Calu3 (cell line): ENCODE measurements around the gene PDE3B. TPM values are rescaled to one million over a fixed set of nuclear protein-coding genes. Genes with fewer than 3 reads are reported as not detected.

Experiments
- BruUV-seq: library from RNA; stranded (reverse); fragments of 400-500 nt; replicated peaks from 2 replicates; lab custom pipeline; 2021; lab: Mats Ljungman, UMichigan
- CTCF ChIA-PET: fragments of 300-600 bp; sonication (Branson Sonifier 250); formaldehyde crosslinking; loops from one replicate; lab custom pipeline; 2022; ENCODE audit warnings: antibody characterized with exemption; lab: Charles Lee
- DNase-seq: peaks from one replicate; pipeline ENCODE4 v3.0.0; 2022
- H3K27ac Mint-ChIP-seq: one replicate; pipeline ENCODE4 v1.8.0; 2022; ENCODE audit warnings: mixed read lengths; ENCODE audit not compliant: unreplicated experiment
- H3K27me3 Mint-ChIP-seq: one replicate; pipeline ENCODE4 v1.8.0; 2022; ENCODE audit warnings: mixed read lengths; ENCODE audit not compliant: unreplicated experiment
- H3K36me3 Mint-ChIP-seq: one replicate; pipeline ENCODE4 v1.8.0; 2022; ENCODE audit warnings: mild to moderate bottlenecking, moderate library complexity, mixed read lengths; ENCODE audit not compliant: insufficient read depth, unreplicated experiment
- H3K4me1 Mint-ChIP-seq: one replicate; pipeline ENCODE4 v1.8.0; 2022; ENCODE audit warnings: mild to moderate bottlenecking, low read depth, mixed read lengths; ENCODE audit not compliant: unreplicated experiment
- H3K4me3 Mint-ChIP-seq: one replicate; pipeline ENCODE4 v1.8.0; 2022; ENCODE audit warnings: mild to moderate bottlenecking, low read depth, moderate library complexity, mixed read lengths; ENCODE audit not compliant: unreplicated experiment
- H3K9me3 Mint-ChIP-seq: one replicate; pipeline ENCODE4 v1.8.0; 2022; ENCODE audit warnings: low read depth, mixed read lengths; ENCODE audit not compliant: unreplicated experiment
- CTCF ChIP-seq: fragments of 200-600 bp; IDR thresholded peaks from one replicate; pipeline ENCODE4 v1.8.0; 2022; ENCODE audit warnings: antibody characterized with exemption; ENCODE audit not compliant: unreplicated experiment
- intact Hi-C: fragments of 100-400 bp; cut with micrococcal nuclease; formaldehyde crosslinking; loops from one replicate; pipeline ENCODE4 v1.10.0; 2022; ENCODE audit not compliant: unreplicated experiment
- total RNA-seq: library from RNA; stranded (reverse); gene quantifications from 2 replicates; pipeline ENCODE4 v1.2.3, GENCODE V29; 2022

PDE3B gene
- total RNA-seq, 1 experiment from 2014 or later, result 4.5 TPM

- intact Hi-C loops, result no loop called here
- Mint-ChIP-seq H3K27me3 (no peaks in the 10 kb centered on the region), H3K4me1 (peaks cover 3% of the 10 kb centered on the region), H3K4me3 (no peak overlapping the region), H3K36me3 (no peaks in the 10 kb centered on the region), H3K27ac (no peak overlapping the region), H3K9me3 (peaks cover 6% of the 10 kb centered on the region)
- no TSS peak for BruUV-seq
- no peak for DNase-seq
- CTCF ChIA-PET, result no interaction called here
- no peak for TF ChIP-seq CTCF
Measured at GRCh38 chr11:14821031-14821430, 177.4 kb downstream of the PDE3B start.

GRCh38 chr11:14826600-14826999 is 183.0 kb downstream of the PDE3B start:
- H3K36me3 Mint-ChIP-seq, result no peaks in the 10 kb centered on the region
- no peaks in the 10 kb centered on the region for H3K27me3 Mint-ChIP-seq
- H3K9me3 Mint-ChIP-seq, result peaks cover 8% of the 10 kb centered on the region
- H3K4me3 Mint-ChIP-seq, result peak overlapping the region; percentile 39
- CTCF ChIA-PET, result interaction anchor here (1.0 kb wide), 1 partner anchor 65 kb away, joined by 3 read pairs; the partner anchor contains the start of gene CYP2R1
- no TSS peak for BruUV-seq
- intact Hi-C loops, result no loop called here
- H3K27ac Mint-ChIP-seq, result no peak overlapping the region
- peaks cover 24% of the 10 kb centered on the region for H3K4me1 Mint-ChIP-seq
- DNase-seq, result no peak
- TF ChIP-seq CTCF, result no peak

GRCh38 chr11:14835496-14836492 is 192.2 kb downstream of the PDE3B start:
- no peak overlapping the region for H3K27ac Mint-ChIP-seq
- H3K27me3 Mint-ChIP-seq, result no peaks in the 10 kb centered on the region
- no peak overlapping the region for H3K4me3 Mint-ChIP-seq
- CTCF ChIA-PET, result no interaction called here
- H3K36me3 Mint-ChIP-seq, result no peaks in the 10 kb centered on the region
- DNase-seq, result no peak
- no peaks in the 10 kb centered on the region for H3K4me1 Mint-ChIP-seq
- BruUV-seq, result no TSS peak
- TF ChIP-seq CTCF, result no peak
- H3K9me3 Mint-ChIP-seq, result peaks cover 4% of the 10 kb centered on the region
- intact Hi-C loops, result no loop called here

GRCh38 chr11:14842002-14842401 is 198.4 kb downstream of the PDE3B start:
- Mint-ChIP-seq H3K4me1 (no peaks in the 10 kb centered on the region), H3K27ac (no peak overlapping the region), H3K4me3 (no peak overlapping the region), H3K36me3 (no peaks in the 10 kb centered on the region), H3K9me3 (peaks cover 4% of the 10 kb centered on the region), H3K27me3 (no peaks in the 10 kb centered on the region)
- intact Hi-C loops, result no loop called here
- no TSS peak for BruUV-seq
- DNase-seq, result no peak
- CTCF ChIA-PET, result no interaction called here
- no peak for TF ChIP-seq CTCF
